ENCODE results near the gene PPCDC. TPM values are rescaled to one million over a fixed set of nuclear protein-coding genes. Genes with fewer than 3 reads are reported as not detected.

PPCDC gene
- total RNA-seq, 1 donor from 2014 or later, result 19.1 TPM

- DNase-seq (ENCODE audit: extremely low spot score, unreplicated experiment), result no peak
- Mint-ChIP-seq H3K27ac (no peak overlapping the region), H3K27me3 (peaks cover 45% of the 10 kb centered on the region), H3K4me3 (no peak overlapping the region), H3K4me1 (ENCODE audit: unreplicated experiment) (no peaks in the 10 kb centered on the region), H3K36me3 (no peaks in the 10 kb centered on the region), H3K9me3 (no peaks in the 10 kb centered on the region)
- no peak for TF ChIP-seq CTCF (conservative IDR thresholded peaks at IDR 0.05)
Observed at GRCh38 chr15:74982183-74982582, 41.2 kb upstream of the PPCDC start.

- Mint-ChIP-seq H3K4me1 (ENCODE audit: unreplicated experiment) (no peaks in the 10 kb centered on the region), H3K9me3 (no peaks in the 10 kb centered on the region), H3K27ac (no peak overlapping the region), H3K4me3 (no peak overlapping the region), H3K36me3 (no peaks in the 10 kb centered on the region), H3K27me3 (peaks cover 45% of the 10 kb centered on the region)
- DNase-seq (ENCODE audit: extremely low spot score, unreplicated experiment), result no peak
- no peak for TF ChIP-seq CTCF (conservative IDR thresholded peaks at IDR 0.05)
Observed at GRCh38 chr15:74983725-74984231, 39.6 kb upstream of the PPCDC start.

- TF ChIP-seq CTCF (conservative IDR thresholded peaks at IDR 0.05), result peak; percentile 55
- peaks cover 52% of the 10 kb centered on the region for H3K27me3 Mint-ChIP-seq
- H3K4me1 Mint-ChIP-seq (ENCODE audit: unreplicated experiment), result no peaks in the 10 kb centered on the region
- no peaks in the 10 kb centered on the region for H3K9me3 Mint-ChIP-seq
- no peaks in the 10 kb centered on the region for H3K36me3 Mint-ChIP-seq
- DNase-seq (ENCODE audit: extremely low spot score, unreplicated experiment), result no peak
- H3K27ac Mint-ChIP-seq, result no peak overlapping the region
- no peak overlapping the region for H3K4me3 Mint-ChIP-seq
Observed at GRCh38 chr15:74988007-74988800, 35.2 kb upstream of the PPCDC start.

- Mint-ChIP-seq H3K4me1 (ENCODE audit: unreplicated experiment) (no peaks in the 10 kb centered on the region), H3K9me3 (no peaks in the 10 kb centered on the region), H3K36me3 (no peaks in the 10 kb centered on the region), H3K4me3 (no peak overlapping the region), H3K27me3 (peaks cover 44% of the 10 kb centered on the region), H3K27ac (no peak overlapping the region)
- no peak for DNase-seq (ENCODE audit: extremely low spot score, unreplicated experiment)
- TF ChIP-seq CTCF (conservative IDR thresholded peaks at IDR 0.05), result no peak
Observed at GRCh38 chr15:74989527-74989926, 33.9 kb upstream of the PPCDC start.

GRCh38 chr15:74992619-74993018 lies 30.8 kb upstream of the PPCDC start:
- Mint-ChIP-seq H3K27ac (no peak overlapping the region), H3K27me3 (peaks cover 40% of the 10 kb centered on the region), H3K36me3 (peaks cover 4% of the 10 kb centered on the region), H3K9me3 (no peaks in the 10 kb centered on the region), H3K4me3 (no peak overlapping the region), H3K4me1 (ENCODE audit: unreplicated experiment) (peaks cover 15% of the 10 kb centered on the region)
- no peak for TF ChIP-seq CTCF (conservative IDR thresholded peaks at IDR 0.05)
- DNase-seq (ENCODE audit: extremely low spot score, unreplicated experiment), result no peak

Measured in type B pancreatic cell (in vitro differentiated cells).